Osteoblast (primary cell): ENCODE data around the gene CES4A. TPM values are rescaled to one million over a fixed set of nuclear protein-coding genes. Genes with fewer than 3 reads are reported as not detected.
"Not testable (repeated sequence)": the region's sequence is repeated elsewhere in the genome, so short reads cannot be mapped to it uniquely, and the experiment has no call there.

ENCODE experiments used
- DNase-seq: peaks from one replicate; pipeline ENCODE4 v3.0.0; 2011; ENCODE audit warnings: low spot score, mixed read lengths; ENCODE audit not compliant: insufficient read length; ENCODE audit errors: missing footprints
- H2AFZ ChIP-seq: 2 replicates; pipeline ENCODE4 v1.6.0; 2011; ENCODE audit warnings: mild to moderate bottlenecking, low read length
- H3K27ac ChIP-seq: 2 replicates; pipeline ENCODE4 v1.5.1; 2011; ENCODE audit warnings: mild to moderate bottlenecking, low read depth, low read length, moderate library complexity
- H3K27me3 ChIP-seq: 2 replicates; pipeline ENCODE4 v1.6.0; 2012; ENCODE audit warnings: mild to moderate bottlenecking, control low read depth, inconsistent platforms, low read length, moderate library complexity; ENCODE audit not compliant: insufficient read depth
- H3K36me3 ChIP-seq: 2 replicates; pipeline ENCODE4 v1.5.1; 2011; ENCODE audit warnings: mild to moderate bottlenecking, low read length, control low read depth, moderate library complexity; ENCODE audit not compliant: insufficient read depth
- H3K4me1 ChIP-seq: 2 replicates; pipeline ENCODE4 v1.5.1; 2011; ENCODE audit warnings: mild to moderate bottlenecking, low read length, control low read depth, moderate library complexity; ENCODE audit not compliant: insufficient read depth
- H3K4me2 ChIP-seq: 2 replicates; pipeline ENCODE4 v1.6.0; 2011; ENCODE audit warnings: mild to moderate bottlenecking, low read length; ENCODE audit not compliant: insufficient read depth
- H3K4me3 ChIP-seq: fragments of 200-600 bp; sonication (generic); 3 replicates; pipeline ENCODE4 v1.5.1; 2012; ENCODE audit warnings: mild to moderate bottlenecking, low read length, inconsistent platforms; ENCODE audit not compliant: insufficient read depth
- H3K79me2 ChIP-seq: 2 replicates; pipeline ENCODE4 v1.6.0; 2012; ENCODE audit warnings: mild to moderate bottlenecking, low read length, control low read depth, inconsistent platforms; ENCODE audit not compliant: insufficient read depth
- H3K9me3 ChIP-seq: 2 replicates; pipeline ENCODE4 v1.5.1; 2011; ENCODE audit warnings: low read depth, low read length, control low read depth
- H4K20me1 ChIP-seq: 2 replicates; pipeline ENCODE4 v1.6.0; 2012; ENCODE audit warnings: mild to moderate bottlenecking, low read length, control low read depth; ENCODE audit not compliant: insufficient read depth
- CTCF ChIP-seq: IDR thresholded peaks from 2 replicates; pipeline ENCODE4 v1.5.1; 2011; ENCODE audit warnings: mild to moderate bottlenecking, low read depth, low read length, moderate library complexity; ENCODE audit errors: extremely low read depth
- total RNA-seq: library from RNA; depleted of rRNA; stranded (reverse); fragments of >200 nt; gene quantifications from 2 replicates; pipeline ENCODE4 v1.2.3, GENCODE V29; 2012

CES4A gene
- total RNA-seq, 1 donor, result 1.8 TPM

DNA sequence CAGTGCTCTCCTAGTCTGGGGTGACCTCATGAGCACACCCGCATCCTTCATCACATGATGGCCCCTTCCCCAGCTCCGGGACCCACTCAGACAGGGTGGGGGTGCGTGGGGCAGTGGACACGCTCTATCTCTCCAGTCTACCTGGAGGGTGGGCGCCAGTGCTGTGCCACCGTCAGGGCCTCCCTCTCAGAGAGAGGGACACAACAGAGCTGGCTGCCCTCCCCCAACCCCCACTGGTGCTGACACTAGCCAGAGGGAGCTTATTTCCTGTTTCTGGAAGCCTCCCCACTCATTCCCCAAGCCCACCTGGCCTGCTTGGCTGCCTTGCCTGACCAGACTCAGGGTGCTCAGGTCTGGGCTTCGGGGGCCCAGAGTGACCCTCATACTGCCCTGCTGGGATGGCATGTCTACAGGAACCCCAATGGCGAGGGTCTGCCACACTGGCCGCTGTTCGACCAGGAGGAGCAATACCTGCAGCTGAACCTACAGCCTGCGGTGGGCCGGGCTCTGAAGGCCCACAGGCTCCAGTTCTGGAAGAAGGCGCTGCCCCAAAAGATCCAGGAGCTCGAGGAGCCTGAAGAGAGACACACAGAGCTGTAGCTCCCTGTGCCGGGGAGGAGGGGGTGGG, 44.8 kb upstream of the CES4A start:
- peaks cover 50% of the 10 kb centered on the region for H3K36me3 ChIP-seq
- H4K20me1 ChIP-seq, result peaks cover 13% of the 10 kb centered on the region
- no peak for TF ChIP-seq CTCF
- H3K79me2 ChIP-seq, result peaks cover 4% of the 10 kb centered on the region
- no peak overlapping the region for H3K4me2 ChIP-seq
- no peak overlapping the region for H3K4me3 ChIP-seq
- H3K27ac ChIP-seq, result no peak overlapping the region
- no peaks in the 10 kb centered on the region for H3K9me3 ChIP-seq
- H3K27me3 ChIP-seq, result no peaks in the 10 kb centered on the region
- H3K4me1 ChIP-seq, result peaks cover 5% of the 10 kb centered on the region
- no peak overlapping the region for H2AFZ ChIP-seq
- peak; percentile 68 for DNase-seq

DNA sequence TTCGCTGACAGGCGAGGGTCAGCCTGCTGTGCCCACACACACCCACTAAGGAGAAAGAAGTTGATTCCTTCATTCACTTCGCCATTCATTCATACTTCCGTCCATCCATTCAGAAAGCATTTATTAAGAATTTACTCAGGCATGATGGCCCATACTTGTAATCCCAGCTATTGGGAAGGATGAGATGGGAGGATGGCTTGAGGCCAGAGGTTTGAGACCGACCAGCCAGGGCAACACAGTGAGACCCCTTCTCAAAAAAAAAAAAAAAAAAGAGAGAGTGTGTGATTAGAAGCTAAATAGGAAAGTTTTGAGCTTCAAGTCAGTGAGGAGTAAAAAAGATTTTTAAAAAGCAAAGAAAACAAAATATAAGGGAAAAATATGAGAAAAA, 44.3 kb upstream of the CES4A start:
- TF ChIP-seq CTCF, result no peak
- Histone ChIP-seq H4K20me1 (peaks cover 13% of the 10 kb centered on the region), H3K79me2 (peaks cover under 1% of the 10 kb centered on the region), H3K36me3 (peaks cover 47% of the 10 kb centered on the region), H3K4me1 (peaks cover 5% of the 10 kb centered on the region), H3K4me3 (no peak overlapping the region), H3K27me3 (peaks cover 3% of the 10 kb centered on the region), H3K9me3 (no peaks in the 10 kb centered on the region), H2AFZ (no peak overlapping the region), H3K27ac (no peak overlapping the region), H3K4me2 (no peak overlapping the region)
- DNase-seq, result no peak

DNA sequence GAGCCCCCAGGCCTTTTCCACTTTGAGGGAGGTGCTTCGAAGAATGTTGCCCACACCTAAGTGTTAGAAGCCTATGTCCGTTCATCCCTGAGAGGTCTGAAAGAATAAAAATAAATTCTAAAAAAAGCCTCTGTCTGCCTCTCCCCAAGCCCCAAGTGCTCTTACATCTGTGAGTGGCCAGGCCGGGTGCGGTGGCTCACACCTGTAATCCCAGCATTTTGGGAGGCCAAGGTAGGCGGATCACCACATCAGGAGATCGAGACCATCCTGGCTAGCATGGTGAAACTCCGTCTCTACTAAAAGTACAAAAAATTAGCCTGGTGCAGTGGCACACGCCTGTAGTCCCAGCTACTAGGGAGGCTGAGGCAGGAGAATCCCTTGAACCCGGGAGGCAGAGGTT, 43.4 kb upstream of the CES4A start:
- not testable (repeated sequence) for H3K4me2 ChIP-seq, H3K79me2 ChIP-seq, H3K27ac ChIP-seq, H3K4me1 ChIP-seq, H3K9me3 ChIP-seq, H3K4me3 ChIP-seq, H2AFZ ChIP-seq
- DNase-seq, result peak; percentile 30
- H3K36me3 ChIP-seq, result peaks cover 39% of the 10 kb centered on the region
- peaks cover 12% of the 10 kb centered on the region for H3K27me3 ChIP-seq
- H4K20me1 ChIP-seq, result peaks cover 13% of the 10 kb centered on the region

DNA sequence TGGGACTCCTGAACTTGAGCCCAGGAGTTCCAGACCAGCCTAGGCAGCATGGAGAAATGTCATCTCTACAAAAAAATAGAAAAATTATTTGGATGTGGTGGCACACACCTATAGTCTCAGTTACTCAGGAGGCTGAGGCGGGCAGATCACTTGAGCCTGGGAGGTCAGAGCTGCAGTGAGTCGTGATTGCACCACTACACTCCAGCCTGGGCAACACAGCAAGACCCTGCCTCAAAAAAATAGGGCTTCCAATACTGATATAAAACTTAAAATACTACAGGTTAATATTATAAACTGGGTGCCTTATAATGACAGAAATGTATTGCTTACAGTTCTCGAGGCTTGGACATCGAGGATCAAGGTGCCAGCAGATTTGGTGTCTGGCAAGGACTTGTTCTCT, 42.5 kb upstream of the CES4A start:
- Histone ChIP-seq H3K36me3 (peaks cover 29% of the 10 kb centered on the region), H3K4me3 (no peak overlapping the region), H2AFZ (no peak overlapping the region), H4K20me1 (peaks cover 5% of the 10 kb centered on the region), H3K4me1 (peaks cover 5% of the 10 kb centered on the region), H3K27ac (no peak overlapping the region), H3K27me3 (peaks cover 15% of the 10 kb centered on the region), H3K4me2 (no peak overlapping the region), H3K9me3 (no peaks in the 10 kb centered on the region), H3K79me2 (no peaks in the 10 kb centered on the region)
- TF ChIP-seq CTCF, result no peak
- no peak for DNase-seq
